ENCODE results near the gene SYNE2. TPM values are rescaled to one million over a fixed set of nuclear protein-coding genes. Genes with fewer than 3 reads are reported as not detected.

SYNE2 gene
- polyA plus RNA-seq, 12 donors: 39.0 to 93.3 (median 56.5) TPM; not detected in 1

- DNase-seq: no peak
Measured at GRCh38 chr14:63908667-63909264, 56.0 kb downstream of the SYNE2 start.

GRCh38 chr14:63909984-63910383, 57.2 kb downstream of the SYNE2 start:
- no peak for DNase-seq

GRCh38 chr14:63910583-63911363, 58.0 kb downstream of the SYNE2 start:
- DNase-seq: peak; percentile 39

- no peak for DNase-seq
Measured at GRCh38 chr14:63911404-63911803, 58.6 kb downstream of the SYNE2 start.

GRCh38 chr14:63912286-63912685, 59.5 kb downstream of the SYNE2 start:
- DNase-seq: no peak

GRCh38 chr14:63918411-63918810, 65.6 kb downstream of the SYNE2 start:
- DNase-seq: no peak

GRCh38 chr14:63922696-63923421, 70.1 kb downstream of the SYNE2 start:
- no peak for DNase-seq

- DNase-seq: no peak
Measured at GRCh38 chr14:63923422-63923752, 70.6 kb downstream of the SYNE2 start.

GRCh38 chr14:63924375-63924774, 71.6 kb downstream of the SYNE2 start:
- no peak for DNase-seq

GRCh38 chr14:63926641-63927040, 73.8 kb downstream of the SYNE2 start:
- no peak for DNase-seq

GRCh38 chr14:63928744-63929174, 76.0 kb downstream of the SYNE2 start:
- no peak for DNase-seq

- DNase-seq: no peak
Measured at GRCh38 chr14:63933110-63933509, 80.3 kb downstream of the SYNE2 start.

- no peak for DNase-seq
Measured at GRCh38 chr14:63933711-63934110, 80.9 kb downstream of the SYNE2 start.

- DNase-seq: no peak
Measured at GRCh38 chr14:63938198-63939005, 85.6 kb downstream of the SYNE2 start.

- no peak for DNase-seq
Measured at GRCh38 chr14:63939006-63939270, 86.1 kb downstream of the SYNE2 start.

GRCh38 chr14:63940387-63940786, 87.6 kb downstream of the SYNE2 start:
- DNase-seq: no peak

GRCh38 chr14:63941023-63941422, 88.2 kb downstream of the SYNE2 start:
- no peak for DNase-seq

GRCh38 chr14:63949696-63950095, 96.9 kb downstream of the SYNE2 start:
- DNase-seq: no peak

- DNase-seq: no peak
Measured at GRCh38 chr14:63951021-63951420, 98.2 kb downstream of the SYNE2 start.

GRCh38 chr14:63951429-63951828, 98.6 kb downstream of the SYNE2 start:
- no peak for DNase-seq

GRCh38 chr14:63952053-63952932, 99.5 kb downstream of the SYNE2 start:
- DNase-seq: no peak

Data from muscle of arm (tissue), 12 donors.